DOHH2 (cell line): ENCODE results near the gene NKAIN2.

Experiments
- CTCF ChIP-seq: fragments of 200-600 bp; sonication (generic); IDR thresholded peaks from one replicate; pipeline ENCODE4 v1.5.1; 2014; ENCODE audit warnings: antibody characterized with exemption, mild to moderate bottlenecking, low read depth, low read length; ENCODE audit not compliant: poor library complexity, severe bottlenecking
- EZH2phosphoT487 ChIP-seq: fragments of 200-600 bp; sonication (generic); IDR thresholded peaks from 2 replicates; pipeline ENCODE4 v1.6.1; 2017; ENCODE audit warnings: borderline replicate concordance, mild to moderate bottlenecking, antibody characterized with exemption, low read length, moderate library complexity, mixed read lengths

- TF ChIP-seq CTCF (no peak), EZH2phosphoT487 (no peak)
Measured at GRCh38 chr6:124205921-124206320, 402.3 kb downstream of the NKAIN2 start.
